Activated CD8-positive, alpha-beta memory T cell treated with anti-CD3 and anti-CD28 coated beads, Interleukin-2, amount 50 U/mL, for 1 hour (primary cell): ENCODE measurements around the gene ARL6IP4.

Source experiments
- DNase-seq: peaks from one replicate; pipeline ENCODE4 v3.0.0-alpha.2; 2020; ENCODE audit errors: extremely low read depth

Gene ARL6IP4

GRCh38 chr12:122990961-122991622, 10.6 kb downstream of the ARL6IP4 start:
- no peak for DNase-seq

GRCh38 chr12:122991623-122992275, 11.3 kb downstream of the ARL6IP4 start:
- DNase-seq: no peak

- no peak for DNase-seq
Observed at GRCh38 chr12:122992386-122992785, 11.9 kb downstream of the ARL6IP4 start.

GRCh38 chr12:122994140-122994675, 13.7 kb downstream of the ARL6IP4 start:
- no peak for DNase-seq

- no peak for DNase-seq
Observed at GRCh38 chr12:122994781-122995502, 14.5 kb downstream of the ARL6IP4 start.

GRCh38 chr12:122995503-122996187, 15.2 kb downstream of the ARL6IP4 start:
- DNase-seq: no peak

- no peak for DNase-seq
Observed at GRCh38 chr12:122996188-122996601, 15.7 kb downstream of the ARL6IP4 start.

- DNase-seq: no peak
Observed at GRCh38 chr12:122996621-122997342, 16.3 kb downstream of the ARL6IP4 start.

- no peak for DNase-seq
Observed at GRCh38 chr12:122997343-122998250, 17.1 kb downstream of the ARL6IP4 start.

- no peak for DNase-seq
Observed at GRCh38 chr12:122998316-122998715, 17.8 kb downstream of the ARL6IP4 start.

- DNase-seq: no peak
Observed at GRCh38 chr12:122999196-122999946, 18.9 kb downstream of the ARL6IP4 start.

- DNase-seq: no peak
Observed at GRCh38 chr12:122999986-123000420, 19.5 kb downstream of the ARL6IP4 start.

GRCh38 chr12:123000578-123000977, 20.1 kb downstream of the ARL6IP4 start:
- DNase-seq: no peak

- no peak for DNase-seq
Observed at GRCh38 chr12:123001464-123001863, 21.0 kb downstream of the ARL6IP4 start.

- no peak for DNase-seq
Observed at GRCh38 chr12:123003257-123003656, 22.8 kb downstream of the ARL6IP4 start.

- no peak for DNase-seq
Observed at GRCh38 chr12:123004287-123004686, 23.8 kb downstream of the ARL6IP4 start.

GRCh38 chr12:123005081-123005626, 24.7 kb downstream of the ARL6IP4 start:
- DNase-seq: no peak

GRCh38 chr12:123006977-123007376, 26.5 kb downstream of the ARL6IP4 start:
- DNase-seq: no peak

GRCh38 chr12:123010110-123010509, 29.6 kb downstream of the ARL6IP4 start:
- DNase-seq: no peak
